HTERT RPE-1 (cell line): ENCODE data around the gene TEAD4.

Experiments used
- in situ Hi-C: fragments of 300-500 bp; cut with MboI; formaldehyde crosslinking; loops from 4 replicates; pipeline ENCODE4 v1.14.3; 2020; ENCODE audit warnings: low sequenced_read_pairs

Gene TEAD4

GRCh38 chr12:2999265-2999841, 40.2 kb downstream of the TEAD4 start:
- in situ Hi-C loops = no loop called here

DNA sequence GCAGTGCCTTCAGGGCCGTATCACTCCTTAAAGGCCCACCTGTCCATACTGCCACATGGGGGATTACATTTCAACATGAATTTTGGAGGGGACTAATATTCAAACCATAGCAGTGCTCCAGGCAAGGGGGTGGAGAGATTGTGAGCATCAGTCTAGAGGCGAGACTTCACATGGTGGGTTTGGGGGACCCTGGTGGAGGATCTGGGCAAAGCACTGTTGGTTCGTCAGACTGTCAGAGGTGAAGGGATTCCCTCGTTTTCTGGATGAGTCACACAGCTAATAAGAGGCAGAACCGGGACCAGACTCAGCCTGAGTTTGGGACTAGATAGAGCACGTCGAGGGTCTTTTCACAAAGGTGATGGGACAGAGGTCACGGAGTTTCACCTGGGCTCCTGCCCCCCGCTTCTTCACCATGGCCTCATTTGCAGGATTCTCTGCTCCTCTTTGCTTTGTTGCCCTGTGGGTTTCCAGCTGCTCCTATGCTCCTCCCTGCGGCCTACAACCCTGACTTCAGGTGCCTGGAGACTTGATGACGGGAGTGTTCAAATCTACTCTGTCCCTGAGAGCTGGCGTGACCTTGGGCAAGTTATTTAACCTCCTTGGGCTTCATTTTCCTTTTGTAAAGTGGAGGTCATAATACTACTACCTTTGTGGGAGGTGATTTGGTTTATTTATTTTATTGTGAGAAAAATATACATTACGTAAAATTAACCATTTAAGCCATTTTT, 41.5 kb downstream of the TEAD4 start:
- in situ Hi-C loops = no loop called here

GRCh38 chr12:3002646-3003045, 43.4 kb downstream of the TEAD4 start:
- in situ Hi-C loops = no loop called here

GRCh38 chr12:3003357-3003992, 44.3 kb downstream of the TEAD4 start:
- in situ Hi-C loops = no loop called here

- in situ Hi-C loops = no loop called here
These were observed 45.7 kb downstream of the TEAD4 start for GRCh38 chr12:3004655-3005565.

- in situ Hi-C loops = no loop called here
These were observed 46.5 kb downstream of the TEAD4 start for GRCh38 chr12:3005736-3006135.

- in situ Hi-C loops = no loop called here
These were observed 50.6 kb downstream of the TEAD4 start for GRCh38 chr12:3009780-3010179.

GRCh38 chr12:3010214-3010930, 51.2 kb downstream of the TEAD4 start:
- in situ Hi-C loops = no loop called here

DNA sequence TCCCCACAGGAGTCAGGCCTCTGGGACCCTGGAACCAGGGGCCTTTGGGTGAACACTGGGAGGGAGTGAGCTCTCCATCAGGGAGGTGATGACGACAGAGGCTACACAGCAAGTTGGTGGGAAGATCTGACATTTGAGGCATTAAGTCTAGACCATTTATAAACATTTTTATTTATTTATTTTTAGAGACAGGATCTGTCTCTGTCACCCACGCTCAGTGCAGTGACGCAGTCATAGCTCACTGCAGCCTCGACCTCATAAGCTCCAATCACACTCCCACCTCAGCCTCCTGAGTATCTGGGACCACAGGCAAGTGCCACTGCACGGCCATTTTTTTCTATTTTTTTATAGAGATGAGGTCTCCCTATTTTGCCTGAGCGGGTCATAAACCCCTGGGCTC, 53.6 kb downstream of the TEAD4 start:
- in situ Hi-C loops = no loop called here

- in situ Hi-C loops = no loop called here
These were observed 55.4 kb downstream of the TEAD4 start for GRCh38 chr12:3014641-3015040.

DNA sequence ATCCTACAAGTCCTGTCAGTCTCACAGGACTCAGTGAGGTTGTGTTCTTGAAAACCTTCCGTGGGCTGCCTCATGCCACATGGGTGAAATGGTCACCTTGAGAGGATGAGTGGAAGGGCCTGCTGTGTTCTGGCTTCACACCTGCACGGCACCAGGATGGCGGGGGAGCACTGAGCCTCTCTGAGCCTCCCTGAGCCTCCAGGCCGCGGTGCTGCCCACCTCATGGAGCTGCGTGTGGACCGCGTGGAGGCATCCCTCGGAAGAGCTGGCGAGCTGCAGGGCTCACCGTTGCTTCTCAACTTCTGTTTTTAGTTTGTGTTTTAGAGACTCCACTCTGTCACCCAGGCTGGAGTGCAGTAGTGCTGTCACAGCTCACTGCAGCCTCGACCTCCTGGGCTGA, 56.2 kb downstream of the TEAD4 start:
- in situ Hi-C loops = no loop called here

DNA sequence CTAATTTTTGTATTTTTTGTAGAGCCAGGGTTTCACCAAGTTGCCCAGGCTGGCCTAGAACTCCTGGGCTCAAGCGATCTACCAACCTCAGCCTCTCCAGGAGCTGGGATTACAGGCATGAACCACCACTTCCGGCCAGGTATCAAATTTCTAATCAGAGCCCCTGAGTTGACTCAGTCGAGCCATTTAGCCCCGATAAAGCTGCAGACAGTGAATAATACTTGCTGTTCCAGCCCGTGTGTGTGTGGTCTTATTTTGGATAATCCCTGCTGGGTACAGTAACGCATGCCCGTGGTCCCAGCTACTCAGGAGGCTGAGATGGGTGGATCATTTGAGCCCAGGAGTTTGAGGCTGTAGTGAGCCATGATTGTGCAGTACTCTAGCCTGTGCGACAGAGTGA, 57.0 kb downstream of the TEAD4 start:
- in situ Hi-C loops = no loop called here

- in situ Hi-C loops = no loop called here
These were observed 58.1 kb downstream of the TEAD4 start for GRCh38 chr12:3017281-3017680.

DNA sequence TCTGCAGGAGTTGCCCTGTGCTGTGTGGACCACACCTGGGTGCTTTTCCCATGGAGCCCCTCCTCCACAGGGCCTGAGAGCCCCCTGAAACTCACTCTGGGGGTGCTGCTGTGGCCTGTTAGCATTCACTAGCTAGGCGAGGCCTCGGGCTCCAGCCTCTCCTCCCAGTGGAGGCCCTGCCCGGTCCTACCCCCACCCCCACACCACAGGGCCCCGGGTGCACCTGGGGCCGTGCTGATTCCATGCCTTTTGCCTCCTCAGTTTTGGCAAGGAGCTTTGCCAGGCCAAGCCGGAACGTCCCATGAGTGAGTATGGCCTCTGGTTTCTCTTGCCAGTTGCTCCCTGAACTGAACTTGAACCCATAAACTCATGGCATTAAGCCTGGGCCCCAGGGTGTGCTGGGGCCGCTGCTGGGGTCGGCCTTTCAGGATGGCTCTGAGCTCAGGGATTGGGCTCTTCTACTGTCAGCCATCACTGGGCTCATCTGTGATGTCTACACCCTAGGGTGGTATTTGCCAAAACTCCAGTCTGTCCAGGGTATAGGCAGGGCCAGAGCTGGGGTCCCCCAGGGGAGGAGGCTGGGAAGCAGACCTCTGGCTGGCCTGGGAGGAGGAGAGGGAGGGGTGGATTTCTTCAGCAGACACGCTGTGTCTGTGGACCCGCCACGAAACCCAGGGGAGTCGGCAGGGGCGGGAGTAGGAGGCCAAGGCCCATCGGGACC, 59.2 kb downstream of the TEAD4 start:
- in situ Hi-C loops = no loop called here

- in situ Hi-C loops = no loop called here
These were observed 59.9 kb downstream of the TEAD4 start for GRCh38 chr12:3019005-3019680.

- in situ Hi-C loops = no loop called here
These were observed 61.2 kb downstream of the TEAD4 start for GRCh38 chr12:3020399-3020798.

GRCh38 chr12:3020850-3021435, 61.7 kb downstream of the TEAD4 start:
- in situ Hi-C loops = no loop called here

DNA sequence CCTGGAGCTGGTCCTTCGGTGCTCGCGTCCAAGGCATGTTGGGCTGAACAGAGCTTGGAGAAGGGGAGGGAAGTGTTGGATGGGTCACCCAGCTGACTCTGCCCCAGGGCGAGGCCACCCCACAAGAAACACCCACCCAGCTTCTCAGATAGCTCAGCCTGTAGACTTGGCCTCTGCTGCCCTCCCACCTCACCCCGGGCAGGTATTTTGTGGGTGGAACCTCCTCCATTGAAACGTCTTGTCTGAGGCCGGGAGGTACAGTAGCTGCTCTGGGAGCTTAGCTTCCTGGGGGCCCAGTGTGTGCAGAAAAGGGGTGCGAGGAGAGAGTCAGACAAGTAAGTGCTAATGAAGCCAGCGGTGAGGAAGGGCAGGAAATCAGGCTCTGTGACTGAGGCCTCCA, 63.2 kb downstream of the TEAD4 start:
- in situ Hi-C loops = no loop called here

GRCh38 chr12:3022961-3023360, 63.8 kb downstream of the TEAD4 start:
- in situ Hi-C loops = no loop called here
